HG03378 (cell line): ENCODE results near the gene CR1L.
"Not testable (repeated sequence)": the region's sequence is repeated elsewhere in the genome, so short reads cannot be mapped to it uniquely, and the experiment has no call there.

Experiments
- ATAC-seq: cut with Tn5 transposase; IDR thresholded peaks from one replicate; pipeline ENCODE4 v1.9.1; 2021; ENCODE audit warnings: mild to moderate bottlenecking, moderate library complexity; ENCODE audit not compliant: unreplicated experiment

The CR1L gene

DNA sequence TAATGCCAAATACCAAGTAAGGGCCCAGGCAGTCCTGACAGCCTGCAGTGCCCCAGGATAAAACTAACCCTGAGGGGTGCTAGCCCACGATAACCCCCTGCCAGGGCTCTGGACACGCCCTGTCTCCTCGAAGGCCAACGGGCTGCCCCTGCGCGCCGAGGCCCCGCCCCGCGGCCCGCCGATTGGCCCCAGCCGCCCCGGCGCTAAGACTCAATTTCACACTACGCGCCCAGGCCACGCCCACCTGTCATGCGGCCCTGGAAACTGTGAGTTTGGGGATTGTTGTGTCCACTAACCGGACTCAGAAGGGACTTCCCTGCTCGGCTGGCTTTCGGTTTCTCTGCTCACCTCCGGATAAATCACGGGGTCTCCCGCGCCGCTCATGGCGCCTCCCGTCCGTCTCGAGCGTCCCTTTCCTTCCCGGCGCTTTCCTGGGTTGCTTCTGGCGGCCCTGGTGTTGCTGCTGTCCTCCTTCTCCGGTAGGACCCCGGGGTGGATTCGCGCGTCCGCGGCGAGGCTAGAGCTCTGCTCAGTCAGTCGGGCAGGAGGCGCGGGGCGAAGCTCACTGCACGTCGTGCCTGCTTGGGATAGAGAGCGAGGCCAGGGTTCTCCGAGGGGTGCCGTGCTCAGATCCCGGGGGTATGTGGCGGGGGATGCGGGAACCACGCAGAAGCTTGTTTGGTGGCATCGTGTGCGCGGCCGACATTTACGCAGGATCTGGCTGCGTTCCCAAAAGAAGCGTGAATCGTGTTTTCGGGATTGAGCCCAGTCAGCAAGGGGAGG lies at the start of gene CR1L:
TSS of gene CR1L (plus strand) at position 282 of the 783 bp plus-strand sequence. CDS start at position 383, 101 bp downstream.
- peak; percentile 70 for ATAC-seq

DNA sequence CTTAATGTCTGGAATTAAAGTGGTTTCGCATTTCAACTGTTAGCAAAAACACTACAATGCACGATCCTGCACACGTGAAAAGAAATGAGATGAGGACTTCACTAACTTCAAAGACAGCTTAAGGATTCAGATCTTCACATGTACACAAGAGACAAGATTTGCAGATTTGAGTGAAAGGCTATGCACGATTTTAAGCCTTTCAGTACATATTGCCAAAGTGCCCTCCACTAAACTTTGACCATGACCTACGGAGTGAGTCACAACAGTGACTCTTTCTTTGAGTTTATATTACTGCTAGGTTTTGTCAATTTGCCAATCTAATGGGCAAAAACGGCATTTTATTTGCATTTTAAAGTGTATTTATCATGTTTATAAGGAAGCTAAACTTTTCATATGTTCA lies 41.2 kb upstream of the CR1L start:
- ATAC-seq, result no peak

DNA sequence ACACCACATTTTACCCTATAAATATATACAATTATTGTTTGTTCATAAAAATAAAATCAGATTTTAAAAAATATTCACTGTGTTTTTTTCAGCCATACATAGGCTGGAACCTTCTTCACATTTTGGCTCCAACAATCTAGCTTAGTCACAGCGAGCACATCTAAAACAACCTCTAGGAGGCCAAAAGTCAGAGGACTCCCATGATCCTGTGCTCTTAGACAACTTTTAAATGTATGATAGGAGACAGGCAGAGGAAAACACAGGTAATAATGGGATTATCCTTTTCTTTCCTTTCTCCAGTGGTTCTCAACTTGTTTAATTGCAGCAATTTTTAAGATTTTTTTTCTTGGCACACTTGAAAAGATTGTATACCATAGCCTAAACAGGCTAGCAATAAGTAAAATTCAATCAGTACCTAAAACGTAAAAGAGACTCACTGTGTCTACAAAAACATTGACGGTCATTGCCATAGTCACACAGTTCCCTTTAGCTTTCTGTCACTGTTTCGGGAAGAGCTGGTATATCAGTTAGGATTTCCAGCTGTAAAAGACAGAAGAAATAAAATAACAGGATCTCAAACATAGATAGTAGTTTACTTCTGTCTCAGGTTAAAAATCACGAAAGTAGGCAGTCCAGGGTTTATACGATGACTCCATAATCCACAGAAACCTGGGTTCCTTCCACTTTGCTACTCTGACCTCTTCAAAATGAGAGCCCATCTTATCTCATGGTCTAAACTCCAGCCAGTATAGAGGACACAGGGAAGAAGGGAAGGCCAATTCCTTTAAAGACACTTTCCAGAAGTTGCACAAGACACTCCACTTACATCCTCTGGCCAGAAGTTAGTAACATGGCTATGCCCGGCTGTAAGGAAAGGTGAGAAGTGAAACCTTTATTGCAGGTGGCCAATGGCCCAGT lies 39.2 kb upstream of the CR1L start:
- ATAC-seq, result no peak

DNA sequence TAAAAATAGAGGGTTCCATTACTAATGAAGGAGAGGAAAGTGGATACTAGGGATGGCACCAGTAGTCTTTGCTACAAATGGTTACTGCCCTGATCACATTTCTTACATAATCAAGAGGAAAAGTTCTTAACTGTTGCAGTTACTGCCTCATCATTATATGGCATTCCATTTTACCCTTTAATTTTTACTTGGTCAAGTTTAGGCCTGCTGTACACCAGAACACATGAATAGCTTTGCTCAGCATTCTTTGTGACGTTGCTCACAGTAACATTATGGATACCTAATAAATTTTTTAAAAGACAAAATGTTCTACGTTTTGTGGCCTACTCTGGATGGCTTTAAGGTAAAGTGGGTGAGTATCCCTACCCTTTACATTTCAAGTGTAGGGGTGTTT lies 38.6 kb upstream of the CR1L start:
- ATAC-seq, result no peak

DNA sequence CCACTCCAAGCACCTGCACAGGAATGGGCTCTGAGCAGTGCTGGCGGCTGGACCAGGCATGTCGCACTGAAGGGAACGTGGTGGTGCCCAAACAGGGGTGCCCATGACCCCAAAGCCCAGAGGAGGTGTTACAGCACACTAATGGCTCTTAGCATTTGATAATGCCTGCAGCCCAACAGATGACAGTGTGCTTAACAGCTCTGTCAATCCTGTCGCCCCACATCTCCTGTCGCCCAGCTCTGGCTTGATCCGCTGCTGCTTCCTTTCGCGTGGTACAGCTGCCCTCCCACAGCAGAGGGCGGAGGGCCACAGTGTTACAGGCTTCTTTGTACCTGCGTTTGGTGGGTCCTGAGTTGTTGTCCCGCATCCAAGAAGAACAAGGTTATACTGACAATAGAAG lies 32.2 kb upstream of the CR1L start:
- no peak for ATAC-seq

DNA sequence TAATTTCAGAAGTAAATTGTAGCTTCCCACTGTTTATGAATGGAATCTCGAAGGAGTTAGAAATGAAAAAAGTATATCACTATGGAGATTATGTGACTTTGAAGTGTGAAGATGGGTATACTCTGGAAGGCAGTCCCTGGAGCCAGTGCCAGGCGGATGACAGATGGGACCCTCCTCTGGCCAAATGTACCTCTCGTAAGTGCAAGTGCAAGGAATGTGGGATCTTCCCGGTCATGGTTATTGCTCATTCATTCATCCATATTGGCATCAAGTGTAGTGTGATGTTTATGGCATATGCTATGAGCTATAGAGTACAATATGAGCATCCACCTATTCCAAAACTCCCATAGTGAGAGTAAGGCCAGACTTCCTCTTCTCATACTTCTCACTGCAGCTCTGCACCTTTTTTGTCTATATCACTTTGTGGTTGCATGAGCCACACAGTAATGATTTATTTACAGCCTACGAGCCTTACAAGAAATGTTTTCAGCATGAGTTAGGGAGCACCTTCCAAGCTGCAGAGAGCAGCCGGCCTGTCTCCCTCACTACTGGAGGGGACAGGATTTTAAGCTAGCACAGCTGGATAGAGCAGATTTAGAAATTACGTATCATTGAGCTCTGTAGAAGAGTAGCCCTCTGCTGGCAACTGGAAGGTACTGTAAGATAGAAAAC lies 24.9 kb upstream of the CR1L start:
- peak; percentile 73 for ATAC-seq

DNA sequence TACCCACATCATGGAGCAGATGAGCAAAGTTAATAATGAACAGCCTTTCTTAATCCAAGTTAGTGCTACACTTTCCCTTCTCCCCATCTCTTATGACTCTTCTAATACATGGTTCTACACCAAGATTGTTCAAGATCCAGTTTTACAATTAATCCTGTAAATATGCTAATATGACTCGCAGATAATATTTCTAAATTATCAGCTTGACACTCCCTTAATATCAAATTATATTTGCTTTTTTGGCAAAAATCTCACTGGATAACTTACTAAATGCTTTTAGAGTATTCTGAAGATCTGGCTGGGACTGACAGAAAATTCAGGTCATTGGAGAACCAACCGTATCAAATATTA lies 24.4 kb upstream of the CR1L start:
- no peak for ATAC-seq

DNA sequence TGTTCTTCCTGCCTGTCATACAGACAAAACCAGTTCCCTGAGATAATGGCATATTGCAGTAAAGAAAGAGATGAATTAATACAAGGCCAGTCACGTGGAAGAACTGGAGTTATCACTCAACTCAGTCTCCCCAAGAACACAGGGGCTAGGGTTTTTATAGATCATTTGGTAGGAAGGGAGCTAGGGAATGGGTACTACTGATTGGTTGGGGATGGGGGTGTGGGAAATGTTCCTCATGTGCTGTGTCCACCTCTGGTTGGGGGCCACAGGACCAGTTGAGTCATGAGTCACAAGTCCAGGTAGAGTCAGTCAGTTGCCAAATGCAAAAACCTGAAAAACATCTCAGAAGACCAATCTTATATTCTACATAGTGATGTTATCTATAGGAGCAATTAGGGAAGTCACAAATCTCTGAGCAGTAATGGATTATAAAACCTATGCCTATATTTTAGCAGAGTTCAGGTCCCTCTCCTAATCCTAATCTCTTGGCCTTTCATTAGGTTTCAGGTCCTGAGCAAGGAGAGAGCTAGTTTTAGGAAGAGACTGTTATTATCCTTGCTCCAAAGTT lies 19.3 kb upstream of the CR1L start:
- ATAC-seq, result not testable (repeated sequence)

DNA sequence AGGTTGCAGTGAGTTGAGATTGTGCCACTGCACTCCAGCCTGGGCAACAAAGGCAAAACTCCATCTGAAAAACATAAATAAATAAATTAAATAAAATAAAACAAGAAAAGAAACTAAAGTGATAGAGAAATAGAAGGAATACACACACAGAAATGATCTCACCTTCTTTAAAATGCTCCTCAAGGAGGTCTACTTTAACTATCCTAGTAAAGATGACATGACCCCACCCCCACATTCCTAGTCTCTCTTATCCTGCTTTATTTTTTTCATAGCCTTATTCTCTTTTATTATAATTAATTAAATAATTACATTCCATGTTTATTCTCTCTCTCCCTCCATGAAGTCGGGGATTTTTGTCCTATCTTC lies 18.0 kb upstream of the CR1L start:
- no peak for ATAC-seq

DNA sequence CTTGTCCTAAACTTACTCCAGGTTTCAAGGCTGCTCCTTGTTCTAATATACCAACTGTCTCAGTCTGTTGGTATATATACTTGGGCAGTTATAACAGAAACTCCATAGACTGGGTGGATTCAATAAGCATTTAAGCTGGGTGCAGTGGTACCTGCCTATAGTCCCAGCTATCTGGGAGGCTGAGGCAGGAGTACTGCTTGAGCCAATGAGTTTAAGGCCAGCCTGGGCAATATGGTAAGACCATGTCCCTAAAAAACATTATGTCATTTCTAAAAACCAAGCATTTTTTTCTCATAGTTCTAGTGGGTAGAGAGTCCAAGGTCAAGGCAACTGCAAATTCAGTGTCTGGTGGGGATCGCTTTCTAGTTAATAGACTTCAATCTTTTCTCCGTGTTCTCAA lies 17.4 kb upstream of the CR1L start:
- ATAC-seq, result no peak

DNA sequence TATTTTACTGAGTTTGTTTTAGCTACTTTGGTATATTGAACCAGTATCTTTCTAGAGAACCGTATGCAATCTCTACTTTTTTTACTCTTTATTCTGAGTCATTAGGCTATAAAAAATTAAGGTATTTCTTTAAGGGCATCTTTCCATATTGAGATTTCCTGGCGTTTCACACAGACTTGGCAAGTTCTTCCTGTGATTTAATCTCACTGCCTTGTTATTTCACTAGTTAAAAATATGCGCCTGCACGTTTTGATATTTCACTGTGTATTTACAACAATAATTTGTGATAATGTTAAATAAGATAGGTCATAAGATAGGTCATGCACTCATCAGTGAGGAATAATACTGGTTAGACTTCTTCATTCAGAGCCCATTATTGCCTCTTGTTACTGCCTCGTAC lies 16.2 kb upstream of the CR1L start:
- ATAC-seq, result no peak

DNA sequence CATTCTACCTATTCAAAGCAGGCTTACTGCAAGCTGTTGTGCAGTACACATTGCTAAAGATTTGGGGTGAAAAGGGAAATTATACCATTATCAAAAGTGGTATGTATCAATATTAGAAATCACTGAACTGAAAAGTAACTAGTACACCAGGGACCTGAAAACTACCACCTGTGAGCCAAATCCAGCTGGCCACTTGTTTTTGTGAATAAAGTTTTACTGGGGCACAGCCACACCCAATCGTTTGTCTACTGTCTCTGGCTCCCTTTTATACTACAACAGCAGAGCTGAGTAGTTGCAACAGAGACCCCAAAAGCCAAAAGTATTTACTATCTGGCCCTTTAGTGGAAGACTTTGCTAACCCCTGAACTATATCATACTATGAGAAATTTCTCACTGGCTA lies 13.8 kb upstream of the CR1L start:
- ATAC-seq, result no peak

DNA sequence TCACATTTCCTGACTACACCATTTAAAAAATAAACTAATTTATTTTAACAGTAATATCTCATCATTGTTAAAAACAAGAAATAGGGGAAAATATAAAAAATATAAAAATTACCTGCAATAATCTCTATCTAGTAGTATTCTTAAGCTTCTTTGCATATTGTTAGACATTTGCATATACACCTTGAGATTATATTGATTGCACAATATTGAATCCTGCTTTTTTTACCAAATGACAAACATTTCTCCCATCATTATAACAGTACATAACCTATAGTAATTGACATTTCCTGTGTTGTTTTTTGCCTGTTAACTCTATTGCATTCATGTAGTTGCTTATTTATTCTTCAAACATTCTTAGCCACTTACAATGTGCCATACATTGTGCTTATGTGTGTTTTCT lies 11.7 kb upstream of the CR1L start:
- no peak for ATAC-seq

DNA sequence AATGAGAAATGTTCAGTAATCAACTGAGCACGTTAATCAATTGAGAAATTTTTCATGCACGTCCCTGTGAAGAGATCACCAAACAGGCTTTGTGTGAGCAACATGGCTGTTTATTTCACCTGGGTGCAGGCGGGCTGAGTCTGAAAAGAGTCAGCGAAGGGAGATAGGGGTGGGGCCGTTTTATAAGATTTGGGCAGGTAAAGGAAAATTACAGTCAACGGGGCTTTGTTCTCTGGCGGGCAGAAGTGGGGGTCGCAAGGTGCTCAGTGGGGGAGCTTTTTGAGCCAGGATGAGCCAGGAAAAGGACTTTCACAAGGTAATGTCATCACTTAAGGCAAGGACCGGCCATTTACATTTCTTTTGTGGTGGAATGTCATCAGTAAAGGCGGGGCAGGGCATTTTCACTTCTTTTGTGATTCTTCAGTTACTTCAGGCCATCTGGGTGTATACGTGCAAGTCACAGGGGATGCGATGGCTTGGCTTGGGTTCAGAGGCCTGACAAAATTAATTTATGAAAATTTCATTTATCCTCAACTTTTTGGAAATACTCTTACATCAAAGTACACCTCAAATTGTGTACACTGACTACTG lies 11.1 kb upstream of the CR1L start:
- ATAC-seq, result not testable (repeated sequence)

DNA sequence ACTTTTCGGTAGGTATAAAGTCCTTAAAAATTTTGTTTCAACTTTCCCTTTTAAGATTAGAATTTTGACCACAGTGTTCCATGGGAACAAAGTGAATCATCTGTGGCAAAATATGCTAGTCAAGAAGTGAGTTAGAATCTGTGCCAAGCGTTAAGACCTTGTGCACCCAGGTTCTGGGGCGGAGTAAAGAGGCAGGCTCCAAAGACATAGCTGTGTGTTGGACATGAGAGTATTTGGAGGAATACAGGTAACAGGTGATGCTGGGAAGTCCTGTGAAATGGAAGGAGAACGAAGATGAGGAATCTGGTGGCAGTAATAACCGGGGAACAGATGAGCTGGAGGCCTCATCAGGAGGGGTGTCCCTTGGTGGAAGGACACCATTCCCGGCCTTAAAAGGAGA lies 10.6 kb upstream of the CR1L start:
- ATAC-seq, result not testable (repeated sequence)

DNA sequence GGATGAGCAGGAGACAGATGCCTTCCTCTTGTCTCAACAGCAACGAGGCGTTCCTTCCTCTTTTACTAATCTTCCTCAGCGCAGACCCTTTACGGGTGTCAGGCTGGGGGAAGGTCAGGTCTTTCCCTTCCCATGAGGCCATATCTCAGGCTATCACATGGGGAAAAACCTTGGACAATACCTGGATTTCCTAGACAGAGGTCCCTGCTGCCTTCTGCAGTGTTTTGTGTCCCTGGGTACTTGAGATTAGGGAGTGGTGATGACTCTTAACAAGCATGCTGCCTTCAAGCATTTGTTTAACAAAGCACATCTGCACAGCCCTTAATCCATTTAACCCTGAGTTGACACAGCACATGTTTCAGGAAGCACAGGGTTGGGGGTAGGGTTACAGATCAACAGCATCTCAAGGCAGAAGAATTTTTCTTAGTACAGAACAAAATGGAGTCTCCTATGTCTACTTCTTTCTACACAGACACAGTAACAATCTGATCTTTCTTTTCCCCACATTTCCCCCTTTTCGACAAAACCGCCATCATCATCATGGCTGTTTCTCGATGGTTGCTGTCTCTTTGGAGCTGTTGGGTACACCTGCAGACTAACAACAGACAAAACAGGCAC lies 9.3 kb upstream of the CR1L start:
- not testable (repeated sequence) for ATAC-seq

DNA sequence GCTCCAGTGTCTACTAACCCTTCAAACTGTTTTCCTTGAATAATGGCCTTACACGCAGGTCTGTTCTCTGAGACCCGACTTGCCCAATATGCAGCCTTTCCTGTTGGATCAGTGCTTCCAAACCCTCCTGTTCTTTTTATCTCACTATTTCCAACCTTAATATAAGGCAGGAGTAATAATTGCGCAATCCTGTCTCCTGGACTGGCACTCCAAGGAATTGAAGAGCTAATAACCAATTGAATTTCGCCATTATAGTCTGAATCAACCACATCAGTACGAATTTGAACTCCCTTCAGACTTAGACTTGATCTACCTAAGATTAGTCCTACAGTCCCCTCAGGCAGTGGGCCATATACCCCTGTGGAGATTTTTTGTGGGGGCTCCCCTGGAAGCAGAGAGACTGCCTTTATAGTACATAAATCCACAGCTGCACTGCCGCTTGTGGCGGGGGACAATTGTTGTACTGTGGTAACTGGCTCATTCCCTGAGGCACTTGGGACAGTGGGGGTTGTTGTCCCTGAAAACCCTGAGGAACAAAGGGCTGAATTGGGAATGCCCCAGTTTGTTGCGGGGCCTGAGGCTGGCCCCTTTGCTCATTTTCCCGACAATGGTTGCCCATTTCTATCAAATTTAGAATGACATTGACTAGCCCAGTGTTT lies 6.3 kb upstream of the CR1L start:
- not testable (repeated sequence) for ATAC-seq

DNA sequence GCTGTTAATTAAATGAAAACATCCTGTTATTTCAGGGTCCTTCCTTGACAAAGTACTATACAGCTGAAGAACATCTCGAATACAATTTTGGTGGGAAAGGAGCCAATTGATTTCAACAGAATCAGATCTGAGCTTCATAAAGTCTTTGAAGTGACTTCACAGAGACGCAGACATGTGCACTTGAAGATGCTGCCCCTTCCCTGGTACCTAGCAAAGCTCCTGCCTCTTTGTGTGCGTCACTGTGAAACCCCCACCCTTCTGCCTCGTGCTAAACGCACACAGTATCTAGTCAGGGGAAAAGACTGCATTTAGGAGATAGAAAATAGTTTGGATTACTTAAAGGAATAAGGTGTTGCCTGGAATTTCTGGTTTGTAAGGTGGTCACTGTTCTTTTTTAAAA lies 5.6 kb upstream of the CR1L start:
- ATAC-seq, result not testable (repeated sequence)

DNA sequence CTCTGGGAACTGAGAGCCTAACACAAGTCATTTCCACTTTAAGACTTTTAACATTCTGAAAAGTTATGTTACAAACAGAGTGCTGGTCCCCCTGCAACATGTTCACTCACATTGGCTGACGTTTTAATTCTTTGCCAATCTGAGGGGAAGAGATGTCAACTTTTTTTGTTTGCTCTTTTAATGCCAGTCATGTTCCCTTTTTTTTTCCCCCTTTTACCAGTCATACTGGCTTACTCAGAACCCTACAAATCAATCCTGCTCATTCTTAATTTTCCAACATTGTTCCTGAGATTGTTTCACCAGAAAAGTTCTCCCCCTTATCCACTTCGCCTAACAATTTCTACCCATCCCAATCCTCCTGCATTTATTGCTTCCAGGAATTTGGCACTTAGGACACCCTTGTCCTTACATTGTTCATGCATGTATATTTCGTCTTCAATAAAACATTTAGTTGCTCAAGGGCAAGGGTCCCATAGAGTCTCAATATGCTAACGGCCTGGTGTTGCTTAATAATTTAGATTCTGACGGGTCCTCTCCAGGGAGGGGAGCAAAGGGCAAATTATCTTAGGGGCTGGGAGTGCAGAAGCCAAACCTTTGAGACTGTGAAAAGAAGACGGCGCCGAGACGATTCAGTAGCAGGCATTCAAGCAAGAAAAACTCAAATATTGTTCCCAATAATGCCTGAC lies 624 bp upstream of the CR1L start:
- no peak for ATAC-seq
